GM23338 (cell line): Measurements from ENCODE around the gene RRP36. TPM values are rescaled to one million over a fixed set of nuclear protein-coding genes. Genes with fewer than 3 reads are reported as not detected.

Source experiments
- ATAC-seq: fragments of 200-7000 bp; cut with Tn5 transposase; 3 replicates; pipeline ENCODE4 v1.9.1; 2020
- DNase-seq: peaks from one replicate; pipeline ENCODE4 v3.0.0-alpha.2; 2015; ENCODE audit warnings: low spot score
- H2AFZ ChIP-seq: fragments of 200-600 bp; sonication (generic); 2 replicates; pipeline ENCODE4 v1.8.0; 2016; ENCODE audit warnings: antibody characterized with exemption, mild to moderate bottlenecking, moderate library complexity
- H3F3A ChIP-seq: fragments of 200-600 bp; sonication (generic); replicated peaks from 2 replicates; pipeline ENCODE4 v1.8.0; 2017; ENCODE audit warnings: antibody characterized with exemption, mixed run types, low read depth
- H3K27ac ChIP-seq: fragments of 200-600 bp; sonication (generic); 2 replicates; pipeline ENCODE4 v1.6.1; 2016; ENCODE audit warnings: low read depth
- H3K27me3 ChIP-seq: fragments of 200-600 bp; sonication (generic); 2 replicates; pipeline ENCODE4 v1.8.0; 2016; ENCODE audit warnings: mild to moderate bottlenecking, mixed run types, moderate library complexity; ENCODE audit not compliant: insufficient read depth
- H3K36me3 ChIP-seq: fragments of 200-600 bp; sonication (generic); 2 replicates; pipeline ENCODE4 v1.8.0; 2016; ENCODE audit warnings: mild to moderate bottlenecking; ENCODE audit not compliant: insufficient read depth
- H3K4me1 ChIP-seq: fragments of 200-600 bp; sonication (generic); 2 replicates; pipeline ENCODE4 v1.8.0; 2016; ENCODE audit warnings: mild to moderate bottlenecking, moderate library complexity; ENCODE audit not compliant: insufficient read depth
- H3K4me2 ChIP-seq: fragments of 200-600 bp; sonication (generic); 2 replicates; pipeline ENCODE4 v1.7.1; 2017; ENCODE audit warnings: mixed run types
- H3K4me3 ChIP-seq: fragments of 200-600 bp; sonication (generic); 2 replicates; pipeline ENCODE4 v1.6.1; 2016; ENCODE audit warnings: mixed run types
- H3K79me2 ChIP-seq: fragments of 200-600 bp; sonication (generic); replicated peaks from 2 replicates; pipeline ENCODE4 v1.8.0; 2017; ENCODE audit warnings: mild to moderate bottlenecking; ENCODE audit not compliant: insufficient read depth
- H3K9me2 ChIP-seq: fragments of 200-600 bp; sonication (generic); 2 replicates; pipeline ENCODE4 v1.8.0; 2017; ENCODE audit not compliant: insufficient read depth
- H4K20me1 ChIP-seq: fragments of 200-600 bp; sonication (generic); replicated peaks from 2 replicates; pipeline ENCODE4 v1.8.0; 2017; ENCODE audit warnings: mild to moderate bottlenecking; ENCODE audit not compliant: insufficient read depth
- H3K27ac Mint-ChIP-seq: 2 replicates; pipeline ENCODE4 v1.8.0; 2020; ENCODE audit warnings: inconsistent platforms, mild to moderate bottlenecking, moderate library complexity, mixed read lengths
- H3K27me3 Mint-ChIP-seq: 3 replicates; pipeline ENCODE4 v1.8.0; 2022; ENCODE audit warnings: low read depth, mild to moderate bottlenecking, moderate library complexity, mixed read lengths, inconsistent platforms; ENCODE audit not compliant: insufficient read depth, poor library complexity
- H3K36me3 Mint-ChIP-seq: 3 replicates; pipeline ENCODE4 v1.8.0; 2021; ENCODE audit warnings: low read depth, mild to moderate bottlenecking, inconsistent platforms, moderate library complexity, mixed read lengths
- H3K4me1 Mint-ChIP-seq: 3 replicates; pipeline ENCODE4 v1.8.0; 2020; ENCODE audit warnings: mild to moderate bottlenecking, inconsistent platforms, mixed read lengths
- H3K4me3 Mint-ChIP-seq: 3 replicates; pipeline ENCODE4 v1.8.0; 2021; ENCODE audit warnings: moderate library complexity, mild to moderate bottlenecking, inconsistent platforms, mixed read lengths
- H3K9me3 Mint-ChIP-seq: 3 replicates; pipeline ENCODE4 v1.8.0; 2020; ENCODE audit warnings: moderate library complexity, mild to moderate bottlenecking, inconsistent platforms, mixed read lengths
- CREB1 ChIP-seq: fragments of 250-450 bp; sonication (Bioruptor Pico); IDR thresholded peaks from 2 replicates; pipeline ENCODE4 v1.5.0; 2020; ENCODE audit warnings: low read depth, mild to moderate bottlenecking, moderate library complexity
- EZH2 ChIP-seq: fragments of 200-600 bp; sonication (generic); IDR thresholded peaks from one replicate; pipeline ENCODE4 v1.8.0; 2017; ENCODE audit warnings: antibody characterized with exemption, mild to moderate bottlenecking, low read depth; ENCODE audit not compliant: unreplicated experiment
- EZH2phosphoT487 ChIP-seq: fragments of 200-600 bp; sonication (generic); IDR thresholded peaks from one replicate; pipeline ENCODE4 v1.8.1; 2018; ENCODE audit warnings: antibody characterized with exemption; ENCODE audit not compliant: unreplicated experiment
- JUNB ChIP-seq: IDR thresholded peaks from one replicate; pipeline ENCODE4 v1.6.1; 2016; ENCODE audit warnings: antibody characterized with exemption; ENCODE audit not compliant: unreplicated experiment
- NANOG ChIP-seq: IDR thresholded peaks from 2 replicates; pipeline ENCODE4 v1.6.1; 2016; ENCODE audit warnings: antibody characterized with exemption, borderline replicate concordance
- STAT1 ChIP-seq: IDR thresholded peaks from one replicate; pipeline ENCODE4 v1.6.1; 2016; ENCODE audit warnings: antibody characterized with exemption; ENCODE audit not compliant: unreplicated experiment
- ZNF114 ChIP-seq: fragments of 250-450 bp; sonication (Bioruptor Pico); IDR thresholded peaks from 2 replicates; pipeline ENCODE4 v1.5.0; 2020; ENCODE audit warnings: mild to moderate bottlenecking, moderate library complexity
- ZNF331 ChIP-seq: fragments of 250-450 bp; sonication (Bioruptor Pico); IDR thresholded peaks from 2 replicates; pipeline ENCODE4 v1.5.0; 2020; ENCODE audit warnings: low read depth, mild to moderate bottlenecking, moderate library complexity
- polyA plus RNA-seq: library from polyadenylated mRNA; unstranded; fragments of >200 nt; fragmentation: Nextera tagmentation; extraction: Ambion mirVana; gene quantifications from 2 replicates; pipeline ENCODE4 v1.2.1, GENCODE V29; 2016
- total RNA-seq: library from RNA; depleted of rRNA; stranded (reverse); fragments of >200 nt; shearing (Covaris generic); gene quantifications from 2 replicates; pipeline ENCODE4 v1.2.3, GENCODE V29; 2014
- TF ChIP-seq, protein P1 (sequence below): IDR thresholded peaks from one replicate; pipeline ENCODE4 v1.6.1; 2018; ENCODE audit warnings: antibody characterized with exemption; ENCODE audit not compliant: unreplicated experiment
- TF ChIP-seq, protein P2 (sequence below), 2 experiments: fragments of 200-600 bp in 1 of 2; sonication (generic) in 1 of 2; conservative IDR thresholded peaks; 2 replicates each; pipeline versions ENCODE4 v1.5.1 to v1.6.1; 2016 to 2017; ENCODE audit warnings: antibody characterized with exemption in 2 of 2, low read depth in 2 of 2, mild to moderate bottlenecking in 2 of 2, moderate library complexity in 1 of 2
- TF ChIP-seq, protein P3 (sequence below): IDR thresholded peaks from 2 replicates; pipeline ENCODE4 v1.6.1; 2016; ENCODE audit warnings: antibody characterized with exemption
- TF ChIP-seq, protein P4 (sequence below): fragments of 250-450 bp; sonication (Bioruptor Pico); IDR thresholded peaks from 2 replicates; pipeline ENCODE4 v1.5.0; 2020; ENCODE audit warnings: mild to moderate bottlenecking, moderate library complexity

The RRP36 gene
- total and polyA plus RNA-seq, 2 experiments from 2014 or later = 64.7 to 106 TPM

DNA sequence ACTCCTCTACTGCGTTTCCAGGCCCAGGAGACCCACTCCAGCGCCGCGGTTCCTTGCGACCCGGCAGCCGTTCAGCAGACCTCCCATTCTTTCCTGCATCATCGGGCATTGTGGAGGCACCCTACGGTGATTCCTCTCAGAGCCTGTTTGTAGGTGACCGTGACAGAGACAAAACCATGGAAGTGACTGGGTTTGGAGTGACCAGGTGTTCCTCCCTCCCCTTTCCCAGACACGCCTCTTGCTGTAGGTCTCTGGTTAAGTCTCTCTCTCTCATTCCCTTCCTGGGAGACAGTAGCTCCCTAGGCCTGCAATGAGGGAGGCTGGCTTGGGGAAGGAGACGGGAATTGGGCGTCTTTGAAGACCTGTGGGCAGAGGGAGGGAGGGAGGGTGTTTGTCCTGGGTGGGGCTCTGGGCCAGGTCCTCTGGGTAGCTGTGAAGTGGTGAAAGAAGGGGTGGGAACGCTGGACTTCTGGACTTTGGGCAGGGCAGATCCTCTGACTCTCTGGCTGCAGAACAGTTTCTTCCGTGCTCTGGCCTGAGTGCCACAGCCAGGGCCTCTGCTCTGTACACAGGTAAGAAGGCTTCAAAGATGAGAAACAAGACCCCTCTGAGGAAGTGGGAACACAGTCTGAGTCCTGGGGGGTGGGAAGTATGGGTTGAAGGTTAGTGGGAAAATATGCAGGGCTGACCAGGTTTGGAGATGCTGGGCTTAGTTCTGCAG is 38.8 kb downstream of the RRP36 start:
- peaks cover 28% of the 10 kb centered on the region for H3K4me1 Mint-ChIP-seq
- peak; percentile 66 for DNase-seq
- H3K27ac Mint-ChIP-seq = peak overlapping the region; percentile 99
- H3K36me3 Mint-ChIP-seq = peaks cover 21% of the 10 kb centered on the region
- no peaks in the 10 kb centered on the region; the same call in 1 of the 3 replicates for H3K9me3 Mint-ChIP-seq
- peak overlapping the region; percentile 90 for H3K4me2 ChIP-seq
- peak overlapping the region; percentile 100 for H3K4me3 ChIP-seq
- H3K4me1 ChIP-seq = peaks cover 9% of the 10 kb centered on the region
- H4K20me1 ChIP-seq = no peaks in the 10 kb centered on the region
- peaks cover 28% of the 10 kb centered on the region for H3K79me2 ChIP-seq
- H3K36me3 ChIP-seq = peaks cover 5% of the 10 kb centered on the region; the same call in 1 of the 2 replicates
- H3K4me3 Mint-ChIP-seq = peak overlapping the region; percentile 97
- H3K27me3 Mint-ChIP-seq = peaks cover 14% of the 10 kb centered on the region
- peak; percentile 52 for ATAC-seq
- no peaks in the 10 kb centered on the region for H3K9me2 ChIP-seq
- H3F3A ChIP-seq = peaks cover 8% of the 10 kb centered on the region
- no peaks in the 10 kb centered on the region for H3K27me3 ChIP-seq
- peak overlapping the region; percentile 71; the same call in 1 of the 2 replicates for H3K27ac ChIP-seq
- TF ChIP-seq, protein P1, sequence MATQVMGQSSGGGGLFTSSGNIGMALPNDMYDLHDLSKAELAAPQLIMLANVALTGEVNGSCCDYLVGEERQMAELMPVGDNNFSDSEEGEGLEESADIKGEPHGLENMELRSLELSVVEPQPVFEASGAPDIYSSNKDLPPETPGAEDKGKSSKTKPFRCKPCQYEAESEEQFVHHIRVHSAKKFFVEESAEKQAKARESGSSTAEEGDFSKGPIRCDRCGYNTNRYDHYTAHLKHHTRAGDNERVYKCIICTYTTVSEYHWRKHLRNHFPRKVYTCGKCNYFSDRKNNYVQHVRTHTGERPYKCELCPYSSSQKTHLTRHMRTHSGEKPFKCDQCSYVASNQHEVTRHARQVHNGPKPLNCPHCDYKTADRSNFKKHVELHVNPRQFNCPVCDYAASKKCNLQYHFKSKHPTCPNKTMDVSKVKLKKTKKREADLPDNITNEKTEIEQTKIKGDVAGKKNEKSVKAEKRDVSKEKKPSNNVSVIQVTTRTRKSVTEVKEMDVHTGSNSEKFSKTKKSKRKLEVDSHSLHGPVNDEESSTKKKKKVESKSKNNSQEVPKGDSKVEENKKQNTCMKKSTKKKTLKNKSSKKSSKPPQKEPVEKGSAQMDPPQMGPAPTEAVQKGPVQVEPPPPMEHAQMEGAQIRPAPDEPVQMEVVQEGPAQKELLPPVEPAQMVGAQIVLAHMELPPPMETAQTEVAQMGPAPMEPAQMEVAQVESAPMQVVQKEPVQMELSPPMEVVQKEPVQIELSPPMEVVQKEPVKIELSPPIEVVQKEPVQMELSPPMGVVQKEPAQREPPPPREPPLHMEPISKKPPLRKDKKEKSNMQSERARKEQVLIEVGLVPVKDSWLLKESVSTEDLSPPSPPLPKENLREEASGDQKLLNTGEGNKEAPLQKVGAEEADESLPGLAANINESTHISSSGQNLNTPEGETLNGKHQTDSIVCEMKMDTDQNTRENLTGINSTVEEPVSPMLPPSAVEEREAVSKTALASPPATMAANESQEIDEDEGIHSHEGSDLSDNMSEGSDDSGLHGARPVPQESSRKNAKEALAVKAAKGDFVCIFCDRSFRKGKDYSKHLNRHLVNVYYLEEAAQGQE = no peak
- no peak for TF ChIP-seq JUNB
- TF ChIP-seq NANOG = no peak
- TF ChIP-seq ZNF331 (CRISPR knock-in tag) = no peak
- TF ChIP-seq, protein P2, sequence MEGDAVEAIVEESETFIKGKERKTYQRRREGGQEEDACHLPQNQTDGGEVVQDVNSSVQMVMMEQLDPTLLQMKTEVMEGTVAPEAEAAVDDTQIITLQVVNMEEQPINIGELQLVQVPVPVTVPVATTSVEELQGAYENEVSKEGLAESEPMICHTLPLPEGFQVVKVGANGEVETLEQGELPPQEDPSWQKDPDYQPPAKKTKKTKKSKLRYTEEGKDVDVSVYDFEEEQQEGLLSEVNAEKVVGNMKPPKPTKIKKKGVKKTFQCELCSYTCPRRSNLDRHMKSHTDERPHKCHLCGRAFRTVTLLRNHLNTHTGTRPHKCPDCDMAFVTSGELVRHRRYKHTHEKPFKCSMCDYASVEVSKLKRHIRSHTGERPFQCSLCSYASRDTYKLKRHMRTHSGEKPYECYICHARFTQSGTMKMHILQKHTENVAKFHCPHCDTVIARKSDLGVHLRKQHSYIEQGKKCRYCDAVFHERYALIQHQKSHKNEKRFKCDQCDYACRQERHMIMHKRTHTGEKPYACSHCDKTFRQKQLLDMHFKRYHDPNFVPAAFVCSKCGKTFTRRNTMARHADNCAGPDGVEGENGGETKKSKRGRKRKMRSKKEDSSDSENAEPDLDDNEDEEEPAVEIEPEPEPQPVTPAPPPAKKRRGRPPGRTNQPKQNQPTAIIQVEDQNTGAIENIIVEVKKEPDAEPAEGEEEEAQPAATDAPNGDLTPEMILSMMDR (conservative IDR thresholded peaks at IDR 0.05; ENCODE audit: low read depth in 2 of 2) = no peak
- no peak for TF ChIP-seq EZH2phosphoT487
- TF ChIP-seq STAT1 = no peak
- no peak for TF ChIP-seq EZH2
- TF ChIP-seq, protein P3, sequence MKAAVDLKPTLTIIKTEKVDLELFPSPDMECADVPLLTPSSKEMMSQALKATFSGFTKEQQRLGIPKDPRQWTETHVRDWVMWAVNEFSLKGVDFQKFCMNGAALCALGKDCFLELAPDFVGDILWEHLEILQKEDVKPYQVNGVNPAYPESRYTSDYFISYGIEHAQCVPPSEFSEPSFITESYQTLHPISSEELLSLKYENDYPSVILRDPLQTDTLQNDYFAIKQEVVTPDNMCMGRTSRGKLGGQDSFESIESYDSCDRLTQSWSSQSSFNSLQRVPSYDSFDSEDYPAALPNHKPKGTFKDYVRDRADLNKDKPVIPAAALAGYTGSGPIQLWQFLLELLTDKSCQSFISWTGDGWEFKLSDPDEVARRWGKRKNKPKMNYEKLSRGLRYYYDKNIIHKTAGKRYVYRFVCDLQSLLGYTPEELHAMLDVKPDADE = no peak
- TF ChIP-seq ZNF114 = no peak
- no peak for TF ChIP-seq CREB1
- TF ChIP-seq, protein P4, sequence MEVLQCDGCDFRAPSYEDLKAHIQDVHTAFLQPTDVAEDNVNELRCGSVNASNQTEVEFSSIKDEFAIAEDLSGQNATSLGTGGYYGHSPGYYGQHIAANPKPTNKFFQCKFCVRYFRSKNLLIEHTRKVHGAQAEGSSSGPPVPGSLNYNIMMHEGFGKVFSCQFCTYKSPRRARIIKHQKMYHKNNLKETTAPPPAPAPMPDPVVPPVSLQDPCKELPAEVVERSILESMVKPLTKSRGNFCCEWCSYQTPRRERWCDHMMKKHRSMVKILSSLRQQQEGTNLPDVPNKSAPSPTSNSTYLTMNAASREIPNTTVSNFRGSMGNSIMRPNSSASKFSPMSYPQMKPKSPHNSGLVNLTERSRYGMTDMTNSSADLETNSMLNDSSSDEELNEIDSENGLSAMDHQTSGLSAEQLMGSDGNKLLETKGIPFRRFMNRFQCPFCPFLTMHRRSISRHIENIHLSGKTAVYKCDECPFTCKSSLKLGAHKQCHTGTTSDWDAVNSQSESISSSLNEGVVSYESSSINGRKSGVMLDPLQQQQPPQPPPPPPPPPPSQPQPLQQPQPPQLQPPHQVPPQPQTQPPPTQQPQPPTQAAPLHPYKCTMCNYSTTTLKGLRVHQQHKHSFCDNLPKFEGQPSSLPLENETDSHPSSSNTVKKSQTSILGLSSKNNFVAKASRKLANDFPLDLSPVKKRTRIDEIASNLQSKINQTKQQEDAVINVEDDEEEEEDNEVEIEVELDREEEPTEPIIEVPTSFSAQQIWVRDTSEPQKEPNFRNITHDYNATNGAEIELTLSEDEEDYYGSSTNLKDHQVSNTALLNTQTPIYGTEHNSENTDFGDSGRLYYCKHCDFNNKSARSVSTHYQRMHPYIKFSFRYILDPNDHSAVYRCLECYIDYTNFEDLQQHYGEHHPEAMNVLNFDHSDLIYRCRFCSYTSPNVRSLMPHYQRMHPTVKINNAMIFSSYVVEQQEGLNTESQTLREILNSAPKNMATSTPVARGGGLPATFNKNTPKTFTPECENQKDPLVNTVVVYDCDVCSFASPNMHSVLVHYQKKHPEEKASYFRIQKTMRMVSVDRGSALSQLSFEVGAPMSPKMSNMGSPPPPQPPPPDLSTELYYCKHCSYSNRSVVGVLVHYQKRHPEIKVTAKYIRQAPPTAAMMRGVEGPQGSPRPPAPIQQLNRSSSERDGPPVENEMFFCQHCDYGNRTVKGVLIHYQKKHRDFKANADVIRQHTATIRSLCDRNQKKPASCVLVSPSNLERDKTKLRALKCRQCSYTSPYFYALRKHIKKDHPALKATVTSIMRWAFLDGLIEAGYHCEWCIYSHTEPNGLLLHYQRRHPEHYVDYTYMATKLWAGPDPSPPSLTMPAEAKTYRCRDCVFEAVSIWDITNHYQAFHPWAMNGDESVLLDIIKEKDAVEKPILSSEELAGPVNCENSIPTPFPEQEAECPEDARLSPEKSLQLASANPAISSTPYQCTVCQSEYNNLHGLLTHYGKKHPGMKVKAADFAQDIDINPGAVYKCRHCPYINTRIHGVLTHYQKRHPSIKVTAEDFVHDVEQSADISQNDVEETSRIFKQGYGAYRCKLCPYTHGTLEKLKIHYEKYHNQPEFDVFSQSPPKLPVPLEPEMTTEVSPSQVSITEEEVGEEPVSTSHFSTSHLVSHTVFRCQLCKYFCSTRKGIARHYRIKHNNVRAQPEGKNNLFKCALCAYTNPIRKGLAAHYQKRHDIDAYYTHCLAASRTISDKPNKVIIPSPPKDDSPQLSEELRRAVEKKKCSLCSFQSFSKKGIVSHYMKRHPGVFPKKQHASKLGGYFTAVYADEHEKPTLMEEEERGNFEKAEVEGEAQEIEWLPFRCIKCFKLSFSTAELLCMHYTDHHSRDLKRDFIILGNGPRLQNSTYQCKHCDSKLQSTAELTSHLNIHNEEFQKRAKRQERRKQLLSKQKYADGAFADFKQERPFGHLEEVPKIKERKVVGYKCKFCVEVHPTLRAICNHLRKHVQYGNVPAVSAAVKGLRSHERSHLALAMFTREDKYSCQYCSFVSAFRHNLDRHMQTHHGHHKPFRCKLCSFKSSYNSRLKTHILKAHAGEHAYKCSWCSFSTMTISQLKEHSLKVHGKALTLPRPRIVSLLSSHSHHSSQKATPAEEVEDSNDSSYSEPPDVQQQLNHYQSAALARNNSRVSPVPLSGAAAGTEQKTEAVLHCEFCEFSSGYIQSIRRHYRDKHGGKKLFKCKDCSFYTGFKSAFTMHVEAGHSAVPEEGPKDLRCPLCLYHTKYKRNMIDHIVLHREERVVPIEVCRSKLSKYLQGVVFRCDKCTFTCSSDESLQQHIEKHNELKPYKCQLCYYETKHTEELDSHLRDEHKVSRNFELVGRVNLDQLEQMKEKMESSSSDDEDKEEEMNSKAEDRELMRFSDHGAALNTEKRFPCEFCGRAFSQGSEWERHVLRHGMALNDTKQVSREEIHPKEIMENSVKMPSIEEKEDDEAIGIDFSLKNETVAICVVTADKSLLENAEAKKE (CRISPR knock-in tag) = no peak
- peak overlapping the region; percentile 86 for H2AFZ ChIP-seq
